IPS-20b (cell line): ENCODE measurements around the gene MEGF9.

ENCODE experiments used
- H3K27ac ChIP-seq: one replicate; pipeline ENCODE4 v1.5.1; 2013; ENCODE audit warnings: low read length
- H3K27me3 ChIP-seq: 2 replicates; pipeline ENCODE4 v1.6.1; 2013; ENCODE audit warnings: mild to moderate bottlenecking, low read length, inconsistent platforms; ENCODE audit not compliant: insufficient read depth
- H3K36me3 ChIP-seq: 2 replicates; pipeline ENCODE4 v1.6.1; 2013; ENCODE audit warnings: low read depth, mild to moderate bottlenecking, inconsistent platforms, low read length, moderate library complexity; ENCODE audit not compliant: insufficient read depth
- H3K4me1 ChIP-seq: 2 replicates; pipeline ENCODE4 v1.6.1; 2013; ENCODE audit warnings: mild to moderate bottlenecking, control low read depth, inconsistent platforms, low read length, moderate library complexity; ENCODE audit not compliant: insufficient read depth
- H3K4me3 ChIP-seq: 2 replicates; pipeline ENCODE4 v1.5.1; 2013; ENCODE audit warnings: mild to moderate bottlenecking, low read length, inconsistent platforms
- H3K9ac ChIP-seq: 2 replicates; pipeline ENCODE4 v1.6.1; 2013; ENCODE audit warnings: low read depth, mild to moderate bottlenecking, inconsistent platforms, low read length, moderate library complexity
- H3K9me3 ChIP-seq: 2 replicates; pipeline ENCODE4 v1.6.1; 2013; ENCODE audit warnings: mild to moderate bottlenecking, low read depth, low read length, inconsistent platforms; ENCODE audit not compliant: insufficient read depth

The MEGF9 gene

GRCh38 chr9:120726484-120726883 lies 12.2 kb upstream of the MEGF9 start:
- H3K36me3 ChIP-seq, result no peaks in the 10 kb centered on the region

DNA sequence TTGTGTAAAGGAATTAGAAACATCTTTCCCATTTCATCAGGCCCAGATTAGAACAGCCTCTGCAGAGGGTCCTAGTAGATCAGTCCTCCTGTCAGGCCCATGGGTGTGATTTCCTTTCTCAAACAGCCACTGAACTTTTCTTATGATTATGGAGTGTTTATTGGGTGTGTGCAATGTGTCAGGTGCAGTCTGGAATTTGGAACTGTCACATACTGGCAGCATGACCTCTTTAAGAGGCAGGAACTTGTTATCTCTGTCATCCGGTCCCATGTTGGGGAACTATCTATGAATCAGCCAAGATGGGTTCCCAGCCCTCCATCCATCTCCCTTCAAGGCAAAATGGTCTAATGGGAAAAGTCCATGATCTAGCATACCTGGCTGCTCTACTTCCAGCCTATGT lies 11.6 kb upstream of the MEGF9 start:
- Histone ChIP-seq H3K4me1 (no peaks in the 10 kb centered on the region), H3K27me3 (no peaks in the 10 kb centered on the region), H3K27ac (no peak overlapping the region), H3K36me3 (no peaks in the 10 kb centered on the region), H3K9me3 (no peaks in the 10 kb centered on the region), H3K4me3 (no peak overlapping the region), H3K9ac (no peak overlapping the region)

More at GRCh38 chr9:120726484-120726883, 12.2 kb upstream of the MEGF9 start:
- Histone ChIP-seq H3K9me3 (no peaks in the 10 kb centered on the region), H3K4me3 (no peak overlapping the region), H3K27me3 (no peaks in the 10 kb centered on the region), H3K9ac (no peak overlapping the region), H3K4me1 (no peaks in the 10 kb centered on the region), H3K27ac (no peak overlapping the region)

- H3K4me3 ChIP-seq, result no peak overlapping the region
- no peaks in the 10 kb centered on the region for H3K4me1 ChIP-seq
- no peak overlapping the region for H3K27ac ChIP-seq
- no peaks in the 10 kb centered on the region for H3K36me3 ChIP-seq
- H3K9ac ChIP-seq, result no peak overlapping the region
- no peaks in the 10 kb centered on the region for H3K9me3 ChIP-seq
- no peaks in the 10 kb centered on the region for H3K27me3 ChIP-seq
These were observed 10.6 kb upstream of the MEGF9 start for GRCh38 chr9:120724757-120725400.

- no peak overlapping the region for H3K9ac ChIP-seq
- no peaks in the 10 kb centered on the region for H3K27me3 ChIP-seq
- H3K4me1 ChIP-seq, result no peaks in the 10 kb centered on the region
- H3K9me3 ChIP-seq, result no peaks in the 10 kb centered on the region
- H3K27ac ChIP-seq, result no peak overlapping the region
- no peak overlapping the region for H3K4me3 ChIP-seq
- H3K36me3 ChIP-seq, result no peaks in the 10 kb centered on the region
These were observed 9.3 kb upstream of the MEGF9 start for GRCh38 chr9:120723565-120723964.

- no peaks in the 10 kb centered on the region for H3K36me3 ChIP-seq
- H3K4me3 ChIP-seq, result no peak overlapping the region
- no peaks in the 10 kb centered on the region for H3K4me1 ChIP-seq
- no peak overlapping the region for H3K9ac ChIP-seq
- H3K9me3 ChIP-seq, result no peaks in the 10 kb centered on the region
- 0 out of 2 replicates have a peak, but pooled peaks cover 5% of the 10 kb centered on the region for H3K27me3 ChIP-seq
- H3K27ac ChIP-seq, result no peak overlapping the region
These were observed 6.1 kb upstream of the MEGF9 start for GRCh38 chr9:120720404-120720803.

GRCh38 chr9:120718316-120718715 lies 4.0 kb upstream of the MEGF9 start:
- no peaks in the 10 kb centered on the region for H3K9me3 ChIP-seq

DNA sequence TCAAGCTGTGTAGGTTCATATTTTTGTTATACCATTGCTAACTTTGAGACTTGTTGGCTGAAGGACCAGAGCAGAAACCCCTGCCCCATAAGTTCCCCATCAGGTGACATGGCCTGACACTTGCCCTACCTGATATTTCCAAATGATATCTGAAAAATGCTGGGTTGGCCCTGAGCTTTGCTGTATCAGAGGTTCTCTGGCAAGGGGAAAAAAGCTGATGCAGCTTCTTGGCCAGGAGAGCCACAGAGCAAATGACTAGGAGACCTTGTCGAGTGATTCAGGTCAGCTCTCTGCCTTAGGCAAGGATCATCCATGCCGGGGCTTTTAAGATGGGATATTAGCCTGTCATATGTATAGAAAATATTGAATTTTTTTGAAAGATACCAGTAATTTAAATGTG lies 2.9 kb upstream of the MEGF9 start:
- Histone ChIP-seq H3K27ac (no peak overlapping the region), H3K27me3 (peaks cover 23% of the 10 kb centered on the region), H3K4me3 (no peak overlapping the region), H3K4me1 (0 out of 2 replicates have a peak, but pooled peaks cover 4% of the 10 kb centered on the region), H3K9ac (no peak overlapping the region), H3K36me3 (no peaks in the 10 kb centered on the region), H3K9me3 (no peaks in the 10 kb centered on the region)

More at GRCh38 chr9:120718316-120718715, 4.0 kb upstream of the MEGF9 start:
- Histone ChIP-seq H3K4me1 (0 out of 2 replicates have a peak, but pooled peaks cover 4% of the 10 kb centered on the region), H3K36me3 (no peaks in the 10 kb centered on the region), H3K27ac (no peak overlapping the region), H3K27me3 (peaks cover 11% of the 10 kb centered on the region), H3K9ac (no peak overlapping the region), H3K4me3 (no peak overlapping the region)

- Histone ChIP-seq H3K9me3 (no peaks in the 10 kb centered on the region), H3K27ac (no peak overlapping the region), H3K4me3 (no peak overlapping the region), H3K4me1 (0 out of 2 replicates have a peak, but pooled peaks cover 4% of the 10 kb centered on the region), H3K27me3 (peaks cover 29% of the 10 kb centered on the region), H3K36me3 (no peaks in the 10 kb centered on the region), H3K9ac (no peak overlapping the region)
These were observed 2.2 kb upstream of the MEGF9 start for GRCh38 chr9:120716483-120716882.

- Histone ChIP-seq H3K9ac (peak overlapping the region; percentile 87; the same call in 1 of the 2 replicates), H3K27ac (no peak overlapping the region), H3K27me3 (peaks cover 31% of the 10 kb centered on the region), H3K4me1 (0 out of 2 replicates have a peak, but pooled peaks cover 4% of the 10 kb centered on the region), H3K36me3 (no peaks in the 10 kb centered on the region), H3K9me3 (no peaks in the 10 kb centered on the region), H3K4me3 (peak overlapping the region; percentile 82; the same call in 1 of the 2 replicates)
These were observed 1.2 kb upstream of the MEGF9 start for GRCh38 chr9:120715389-120715924.

DNA sequence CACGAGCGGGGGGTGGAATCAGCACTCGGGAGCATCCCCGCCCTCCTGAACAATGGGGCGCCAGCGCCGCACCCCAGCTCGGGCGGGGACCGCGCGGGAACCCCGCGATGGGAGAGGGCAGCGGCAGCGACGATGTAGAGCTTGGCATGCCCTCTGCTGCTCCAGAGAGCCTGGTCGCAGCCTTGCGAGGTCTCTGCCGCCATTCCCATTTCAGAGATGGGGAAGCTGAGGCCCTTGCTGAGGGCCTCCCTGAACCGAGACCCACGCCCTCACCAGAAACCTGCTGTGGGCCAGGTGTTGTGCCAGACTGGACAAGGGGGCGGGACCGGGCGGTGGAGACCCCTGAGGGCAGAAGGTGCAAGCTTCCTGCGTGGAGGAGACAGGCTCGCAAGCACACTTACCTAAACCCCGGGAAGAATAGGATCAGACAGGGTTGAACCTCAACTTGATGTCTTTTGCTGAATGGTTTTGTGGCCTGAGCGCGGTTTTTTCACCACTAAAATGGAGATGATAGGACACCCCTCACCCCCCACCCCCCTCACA lies 647 bp upstream of the MEGF9 start:
- H3K27me3 ChIP-seq, result peaks cover 31% of the 10 kb centered on the region
- H3K4me1 ChIP-seq, result 0 out of 2 replicates have a peak, but pooled peaks cover 4% of the 10 kb centered on the region
- H3K9me3 ChIP-seq, result no peaks in the 10 kb centered on the region
- no peak overlapping the region for H3K27ac ChIP-seq
- H3K4me3 ChIP-seq, result peak overlapping the region; percentile 82
- no peaks in the 10 kb centered on the region for H3K36me3 ChIP-seq
- peak overlapping the region; percentile 87 for H3K9ac ChIP-seq

DNA sequence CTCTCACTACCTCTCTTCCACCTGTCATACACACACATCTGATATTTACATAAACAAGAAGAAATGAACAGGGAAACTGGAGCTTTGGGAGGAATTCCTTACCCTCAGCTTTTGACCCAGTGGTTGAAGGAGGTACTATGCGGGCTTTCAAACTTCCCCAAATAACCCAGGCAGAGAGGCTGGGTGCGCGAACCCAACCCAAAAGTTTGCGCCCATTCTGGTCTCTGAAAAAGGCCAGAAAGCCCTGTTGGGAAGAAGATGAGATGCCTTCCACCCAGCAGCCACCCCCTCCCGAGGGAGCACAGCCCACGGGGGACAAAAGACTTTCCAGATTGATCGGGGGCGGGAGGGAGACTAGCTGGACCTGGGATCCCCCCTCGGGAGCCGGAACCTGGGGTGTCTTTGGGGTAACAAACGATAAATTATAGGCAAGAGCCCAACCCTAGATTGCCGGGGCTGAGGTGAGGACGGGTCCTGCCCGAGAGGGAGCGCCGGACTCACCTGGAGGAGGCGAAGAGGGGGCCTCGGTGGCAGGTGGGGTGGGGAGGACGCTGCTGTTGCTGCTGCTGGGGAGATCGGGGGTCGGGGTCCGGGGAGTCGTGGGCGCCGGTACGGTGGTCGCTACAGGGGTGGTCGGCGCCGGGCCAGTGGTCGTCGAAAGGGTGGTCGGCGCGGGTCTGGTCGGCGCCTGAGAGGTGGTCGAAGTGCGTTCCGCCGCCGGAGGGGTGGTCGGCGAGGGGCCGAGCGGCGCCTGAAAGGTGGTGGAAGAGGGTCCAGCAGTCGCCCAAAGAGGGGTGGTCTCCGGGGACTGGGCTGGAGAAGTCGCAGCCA lies 798 bp downstream of the MEGF9 start:
- H3K4me1 ChIP-seq, result 0 out of 2 replicates have a peak, but pooled peaks cover 4% of the 10 kb centered on the region
- H3K9me3 ChIP-seq, result no peaks in the 10 kb centered on the region
- H3K9ac ChIP-seq, result peak overlapping the region; percentile 23; the same call in 1 of the 2 replicates
- no peak overlapping the region for H3K27ac ChIP-seq
- peaks cover 31% of the 10 kb centered on the region for H3K27me3 ChIP-seq
- peak overlapping the region; percentile 82 for H3K4me3 ChIP-seq
- no peaks in the 10 kb centered on the region for H3K36me3 ChIP-seq
